Ishikawa (cell line): Measurements from ENCODE around the gene COPZ2.

Experiments used
- CEBPB ChIP-seq: IDR thresholded peaks from 2 replicates; pipeline ENCODE4 v1.6.1; 2012
- EGR1 ChIP-seq: IDR thresholded peaks from 2 replicates; pipeline ENCODE4 v1.6.1; 2012
- EP300 ChIP-seq: IDR thresholded peaks from 2 replicates; pipeline ENCODE4 v1.6.1; 2012; ENCODE audit warnings: borderline replicate concordance
- FOXM1 ChIP-seq: IDR thresholded peaks from 2 replicates; pipeline ENCODE4 v1.6.1; 2012; ENCODE audit warnings: low read depth, borderline replicate concordance
- NFIC ChIP-seq: IDR thresholded peaks from 2 replicates; pipeline ENCODE4 v1.6.1; 2012
- RAD21 ChIP-seq: IDR thresholded peaks from 2 replicates; pipeline ENCODE4 v1.6.1; 2012; ENCODE audit warnings: low read depth
- TAF1 ChIP-seq: IDR thresholded peaks from 2 replicates; pipeline ENCODE4 v1.6.1; 2012; ENCODE audit warnings: low read depth, mild to moderate bottlenecking
- TCF12 ChIP-seq: IDR thresholded peaks from 2 replicates; pipeline ENCODE4 v1.6.1; 2012; ENCODE audit warnings: low read depth
- TEAD4 ChIP-seq: IDR thresholded peaks from 2 replicates; pipeline ENCODE4 v1.6.1; 2012
- YY1 ChIP-seq: IDR thresholded peaks from 2 replicates; pipeline ENCODE4 v1.6.1; 2012; ENCODE audit warnings: low read depth
- TF ChIP-seq, protein P1 (sequence below): IDR thresholded peaks from 2 replicates; pipeline ENCODE4 v1.6.1; 2012
- TF ChIP-seq, protein P2 (sequence below): IDR thresholded peaks from 2 replicates; pipeline ENCODE4 v1.6.1; 2012; ENCODE audit warnings: low read depth, mild to moderate bottlenecking

DNA sequence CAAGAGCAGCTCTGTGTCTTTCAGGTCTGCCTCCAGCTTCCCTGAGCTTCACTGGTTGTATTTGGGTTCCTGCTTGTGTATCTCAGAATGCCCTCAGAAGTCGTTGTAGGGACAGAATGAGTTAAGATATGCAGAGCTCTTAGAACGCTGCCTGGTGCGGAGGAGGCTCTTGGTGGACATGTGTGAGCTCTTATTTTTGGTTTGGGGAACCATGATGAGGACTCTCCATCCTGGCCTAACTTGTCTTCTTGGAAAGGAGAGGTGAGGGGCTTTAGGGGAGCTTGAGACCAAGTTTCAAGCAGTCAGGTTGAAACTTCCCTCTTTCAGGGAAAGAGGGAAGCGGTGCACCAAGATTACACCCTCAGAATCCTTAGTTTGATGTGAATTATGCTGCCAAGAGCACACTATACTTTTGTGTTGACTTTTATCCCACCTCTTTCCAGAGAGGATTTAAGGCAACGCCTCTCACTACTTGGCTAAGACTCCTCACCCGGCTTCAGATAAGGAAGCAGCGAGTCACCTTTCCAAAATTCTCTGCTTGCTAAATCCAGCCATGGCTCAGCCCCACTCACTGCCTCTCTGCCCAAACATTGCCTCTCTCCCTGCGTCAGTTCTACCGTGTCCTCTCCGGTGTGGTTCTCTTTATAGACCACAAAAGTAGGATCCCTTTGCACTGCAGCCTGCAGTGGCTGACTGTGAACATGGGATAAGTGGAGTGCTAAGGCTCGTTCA, 53.9 kb downstream of the COPZ2 start:
- TF ChIP-seq, protein P1, sequence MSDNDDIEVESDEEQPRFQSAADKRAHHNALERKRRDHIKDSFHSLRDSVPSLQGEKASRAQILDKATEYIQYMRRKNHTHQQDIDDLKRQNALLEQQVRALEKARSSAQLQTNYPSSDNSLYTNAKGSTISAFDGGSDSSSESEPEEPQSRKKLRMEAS, result no peak
- TF ChIP-seq EP300 (no peak), FOXM1 (no peak), NFIC (no peak), CEBPB (no peak), TAF1 (no peak), YY1 (no peak), TCF12 (no peak), TEAD4 (no peak), RAD21 (no peak), EGR1 (no peak)
- TF ChIP-seq, protein P2, sequence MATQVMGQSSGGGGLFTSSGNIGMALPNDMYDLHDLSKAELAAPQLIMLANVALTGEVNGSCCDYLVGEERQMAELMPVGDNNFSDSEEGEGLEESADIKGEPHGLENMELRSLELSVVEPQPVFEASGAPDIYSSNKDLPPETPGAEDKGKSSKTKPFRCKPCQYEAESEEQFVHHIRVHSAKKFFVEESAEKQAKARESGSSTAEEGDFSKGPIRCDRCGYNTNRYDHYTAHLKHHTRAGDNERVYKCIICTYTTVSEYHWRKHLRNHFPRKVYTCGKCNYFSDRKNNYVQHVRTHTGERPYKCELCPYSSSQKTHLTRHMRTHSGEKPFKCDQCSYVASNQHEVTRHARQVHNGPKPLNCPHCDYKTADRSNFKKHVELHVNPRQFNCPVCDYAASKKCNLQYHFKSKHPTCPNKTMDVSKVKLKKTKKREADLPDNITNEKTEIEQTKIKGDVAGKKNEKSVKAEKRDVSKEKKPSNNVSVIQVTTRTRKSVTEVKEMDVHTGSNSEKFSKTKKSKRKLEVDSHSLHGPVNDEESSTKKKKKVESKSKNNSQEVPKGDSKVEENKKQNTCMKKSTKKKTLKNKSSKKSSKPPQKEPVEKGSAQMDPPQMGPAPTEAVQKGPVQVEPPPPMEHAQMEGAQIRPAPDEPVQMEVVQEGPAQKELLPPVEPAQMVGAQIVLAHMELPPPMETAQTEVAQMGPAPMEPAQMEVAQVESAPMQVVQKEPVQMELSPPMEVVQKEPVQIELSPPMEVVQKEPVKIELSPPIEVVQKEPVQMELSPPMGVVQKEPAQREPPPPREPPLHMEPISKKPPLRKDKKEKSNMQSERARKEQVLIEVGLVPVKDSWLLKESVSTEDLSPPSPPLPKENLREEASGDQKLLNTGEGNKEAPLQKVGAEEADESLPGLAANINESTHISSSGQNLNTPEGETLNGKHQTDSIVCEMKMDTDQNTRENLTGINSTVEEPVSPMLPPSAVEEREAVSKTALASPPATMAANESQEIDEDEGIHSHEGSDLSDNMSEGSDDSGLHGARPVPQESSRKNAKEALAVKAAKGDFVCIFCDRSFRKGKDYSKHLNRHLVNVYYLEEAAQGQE, result no peak
